K562 (cell line): Measurements from ENCODE around the gene CCDC27. TPM values are rescaled to one million over a fixed set of nuclear protein-coding genes. Genes with fewer than 3 reads are reported as not detected.

Experiments used
- ATAC-seq: fragments of 200-7000 bp; cut with Tn5 transposase; 3 replicates; pipeline ENCODE4 v1.9.1; 2020; ENCODE audit warnings: moderate library complexity
- BruUV-seq: library from RNA; stranded (reverse); fragments of 400-500 nt; replicated peaks from 2 replicates; lab custom pipeline; 2021; lab: Mats Ljungman, UMichigan
- CTCF ChIA-PET: fragments of 300-600 bp; formaldehyde crosslinking; extraction: SDS; loops from one replicate; lab custom pipeline; 2021; ENCODE audit warnings: low intra/inter-chr PET ratio; lab: Yijun Ruan, JAX
- POLR2A ChIA-PET: fragments of 300-600, 350-650 bp; sonication (Branson Sonifier 250); formaldehyde crosslinking; extraction: SDS; loops from one replicate; lab custom pipeline; 2021; ENCODE audit warnings: antibody characterized with exemption, inconsistent platforms; lab: Yijun Ruan, JAX
- DNase-seq, 4 experiments: peaks; one replicate each; pipeline versions ENCODE4 v3.0.0 to v3.0.0-alpha.2; 2011 to 2018; ENCODE audit warnings: low spot score in 3 of 4, mixed read lengths in 3 of 4; ENCODE audit errors: extremely low read depth in 1 of 4
- FAIRE-seq: peaks from 2 replicates; lab custom pipeline; 2011; peaks lifted over from hg19 to GRCh38; lab: Jason Lieb, UNC
- H2AFZ ChIP-seq: 2 replicates; pipeline ENCODE4 v1.6.0; 2011; ENCODE audit warnings: low read depth, low read length, control low read depth, inconsistent platforms
- H3K27ac ChIP-seq: fragments of 200-600 bp; 3 replicates; pipeline ENCODE4 v1.8.0; 2011; ENCODE audit warnings: low read depth, mild to moderate bottlenecking, control low read depth, inconsistent platforms, low read length, moderate library complexity, mixed read lengths; ENCODE audit errors: extremely low read depth
- H3K27me3 ChIP-seq, 2 experiments: fragments of 300-600 bp in 1 of 2; 2 replicates in 1 of 2; 3 replicates in 1 of 2; pipeline versions ENCODE4 v1.6.0 to v1.8.0; 2011; ENCODE audit warnings: inconsistent platforms in 2 of 2, low read length in 2 of 2, mild to moderate bottlenecking in 1 of 2, mixed read lengths in 1 of 2, moderate library complexity in 1 of 2; ENCODE audit not compliant: control insufficient read depth in 2 of 2, insufficient read depth in 2 of 2
- H3K36me3 ChIP-seq: fragments of 300-600 bp; 3 replicates; pipeline ENCODE4 v1.8.0; 2011; ENCODE audit warnings: mild to moderate bottlenecking, low read length, inconsistent platforms; ENCODE audit not compliant: control insufficient read depth, insufficient read depth
- H3K4me1 ChIP-seq, 2 experiments: fragments of 200-600 bp in 1 of 2; replicated peaks in 1 of 2; 2 replicates in 1 of 2; 3 replicates in 1 of 2; pipeline versions ENCODE4 v1.5.1 to v1.8.0; 2011; ENCODE audit warnings: inconsistent platforms in 2 of 2, low read length in 2 of 2, mild to moderate bottlenecking in 1 of 2, mixed read lengths in 1 of 2, moderate library complexity in 1 of 2; ENCODE audit not compliant: control insufficient read depth in 2 of 2, insufficient read depth in 2 of 2
- H3K4me2 ChIP-seq: 2 replicates; pipeline ENCODE4 v1.6.1; 2011; ENCODE audit warnings: low read length, control low read depth, inconsistent platforms, mixed read lengths; ENCODE audit not compliant: insufficient read depth
- H3K4me3 ChIP-seq: fragments of 200-600 bp; sonication (generic), shearing (Covaris generic); 2 replicates; pipeline ENCODE4 v1.5.1; 2016; ENCODE audit warnings: control low read depth, inconsistent platforms
- H3K79me2 ChIP-seq: fragments of 200-600 bp; 3 replicates; pipeline ENCODE4 v1.8.0; 2011; ENCODE audit warnings: low read length, inconsistent platforms; ENCODE audit not compliant: control insufficient read depth, insufficient read depth
- H3K9ac ChIP-seq, 2 experiments: 2 replicates each; pipeline versions ENCODE4 v1.6.0 to v1.6.1; 2011; ENCODE audit warnings: low read depth in 2 of 2, low read length in 2 of 2, control low read depth in 1 of 2, inconsistent platforms in 1 of 2, mild to moderate bottlenecking in 1 of 2, mixed read lengths in 1 of 2; ENCODE audit not compliant: insufficient read depth in 1 of 2
- H3K9me1 ChIP-seq: one replicate; pipeline ENCODE4 v1.6.0; 2011; ENCODE audit warnings: inconsistent platforms, mild to moderate bottlenecking, low read length, moderate library complexity; ENCODE audit not compliant: control insufficient read depth, insufficient read depth
- H3K9me3 ChIP-seq: replicated peaks from 2 replicates; pipeline ENCODE4 v1.5.1; 2011; ENCODE audit warnings: low read depth, low read length, inconsistent platforms; ENCODE audit not compliant: control insufficient read depth, insufficient read depth
- H4K20me1 ChIP-seq: replicated peaks from 2 replicates; pipeline ENCODE4 v1.6.1; 2011; ENCODE audit warnings: low read length, inconsistent platforms, mixed read lengths; ENCODE audit not compliant: control insufficient read depth, insufficient read depth
- MCM7 ChIP-seq, 2 experiments: fragments of 450-650 bp; IDR thresholded peaks; 2 replicates each; pipeline ENCODE4 v1.6.1; 2016 to 2018
- NCOA6 ChIP-seq: fragments of 450-650 bp; IDR thresholded peaks from 2 replicates; pipeline ENCODE4 v1.6.1; 2017; ENCODE audit warnings: mild to moderate bottlenecking
- NEUROD1 ChIP-seq: fragments of 150-350 bp; IDR thresholded peaks from 2 replicates; pipeline ENCODE4 v1.6.1; 2014; ENCODE audit warnings: borderline replicate concordance, low read length, low read depth; ENCODE audit not compliant: partially characterized antibody
- SNAPC5 ChIP-seq: fragments of 250-450 bp; sonication (Bioruptor Pico); IDR thresholded peaks from 2 replicates; pipeline ENCODE4 v1.8.0; 2021; ENCODE audit warnings: moderate library complexity, mild to moderate bottlenecking, inconsistent platforms
- ZFP91 ChIP-seq: sonication (generic); formaldehyde crosslinking; IDR thresholded peaks from 2 replicates; pipeline ENCODE4 v1.8.0; 2022; ENCODE audit warnings: mild to moderate bottlenecking, missing genetic modification reagents
- ZNF324 ChIP-seq: fragments of 250-450 bp; sonication (Bioruptor Pico); IDR thresholded peaks from 2 replicates; pipeline ENCODE4 v1.4.0; 2020; ENCODE audit warnings: mild to moderate bottlenecking
- WGBS: fragments of 100-300 bp; shearing (Covaris generic); methylation state at CpG from one replicate; pipeline ENCODE4 v1.1.6; 2016; ENCODE audit warnings: low coverage, mixed read lengths; ENCODE audit not compliant: insufficient coverage; ENCODE audit errors: missing lambda C conversion rate; 5-methylcytosine and 5-hydroxymethylcytosine counted together
- in situ Hi-C: fragments of 300-500 bp; cut with MboI; formaldehyde crosslinking; loops from 4 replicates; pipeline ENCODE4 v1.15.0; 2018; ENCODE audit warnings: inconsistent platforms, mixed read lengths
- intact Hi-C: fragments of 100-400 bp; cut with micrococcal nuclease; formaldehyde crosslinking; loops from 2 replicates; pipeline ENCODE4 v1.14.2; 2022
- polyA plus RNA-seq, 8 experiments: library from polyadenylated mRNA; depleted of rRNA in 4 of 8; stranded (reverse) in 5 of 8; unstranded in 3 of 8; fragments of >200 nt; fragmentation: Nextera tagmentation in 2 of 8; fragmentation: Illumina TruSeq in 1 of 8; extraction: Ambion mirVana in 2 of 8; extraction: Trizol in 1 of 8; gene quantifications; 2 replicates each; pipeline versions ENCODE4 v1.2.1 to v1.2.3, GENCODE V29; 2011 to 2014; ENCODE audit warnings: inconsistent platforms in 1 of 8, missing spikeins in 1 of 8
- total RNA-seq, 7 experiments: library from RNA; depleted of rRNA in 6 of 7; stranded (reverse); fragments of >200 nt in 6 of 7; fragmentation: Illumina TruSeq in 2 of 7; extraction: Trizol in 2 of 7; gene quantifications; 2 replicates each; pipeline versions ENCODE4 v1.2.1 to v1.2.3, GENCODE V29; 2011 to 2021; ENCODE audit warnings: low replicate concordance in 1 of 7

The CCDC27 gene
- total and polyA plus RNA-seq, 9 of the 15 experiments (the other 6 are each of a cell fraction or from before 2014, with no cell fraction given): 0.01 to 0.04 TPM; not detected in 7

GRCh38 chr1:3710251-3710650 lies 42.0 kb upstream of the CCDC27 start:
- Histone ChIP-seq H3K4me2 (no peak overlapping the region), H4K20me1 (peaks cover 70% of the 10 kb centered on the region), H3K79me2 (no peaks in the 10 kb centered on the region), H3K4me3 (no peak overlapping the region), H3K27ac (no peak overlapping the region), H3K36me3 (no peaks in the 10 kb centered on the region), H3K9me3 (no peaks in the 10 kb centered on the region), H3K27me3 (peaks cover 48 to 98% of the 10 kb centered on the region in 2 experiments), H2AFZ (no peak overlapping the region), H3K9ac (no peak overlapping the region), H3K4me1 (peaks cover 0 to 50% of the 10 kb centered on the region in 2 experiments; a peak in 2 of 5 replicates), H3K9me1 (no peaks in the 10 kb centered on the region)
- FAIRE-seq (no peak), DNase-seq (no peak), ATAC-seq (no peak)
- no peak for TF ChIP-seq ZNF324
- TF ChIP-seq MCM7 (IDR thresholded peaks at IDR 0.05): no peak
- no TSS peak for BruUV-seq
- POLR2A ChIA-PET: interaction anchor here (0.9 to 1.0 kb wide), 2 partner anchors 7 to 197 kb away, joined by 3 read pairs; no protein-coding TSS in a partner anchor
- CTCF ChIA-PET: no interaction called here
- 0% methylated on average over 15 of the region's 15 CpGs for WGBS
- in situ Hi-C loops (no loop called here), intact Hi-C loops (no loop called here)

- H3K4me1 ChIP-seq: peaks cover 0 to 52% of the 10 kb centered on the region in 2 experiments; a peak in 2 of 5 replicates
- H4K20me1 ChIP-seq: peaks cover 69% of the 10 kb centered on the region
- FAIRE-seq (no peak), ATAC-seq (no peak), DNase-seq (no peak)
- in situ Hi-C loops: no loop called here
- ChIA-PET CTCF (no interaction called here), POLR2A (interaction anchor here (1.0 kb wide), 2 partner anchors 8 to 9 kb away, joined by 3 read pairs; no protein-coding TSS in a partner anchor)
- WGBS: 4% methylated on average over 11 of the region's 11 CpGs
- H3K9me1 ChIP-seq: no peaks in the 10 kb centered on the region
- H3K9me3 ChIP-seq: no peaks in the 10 kb centered on the region
- BruUV-seq: no TSS peak
- H3K36me3 ChIP-seq: no peaks in the 10 kb centered on the region
- no peak overlapping the region for H2AFZ ChIP-seq
- no peak overlapping the region for H3K27ac ChIP-seq
- H3K4me3 ChIP-seq: no peak overlapping the region
- H3K27me3 ChIP-seq: peaks cover 40 to 100% of the 10 kb centered on the region in 2 experiments
- peak overlapping the region in 1 of 2 experiments; percentile 45; a peak in 1 of 4 replicates for H3K9ac ChIP-seq
- intact Hi-C loops: no loop called here
- no peak for TF ChIP-seq SNAPC5
- TF ChIP-seq NEUROD1: no peak
- TF ChIP-seq NCOA6: no peak
- no peak for TF ChIP-seq ZFP91 (CRISPR knock-in tag)
- H3K4me2 ChIP-seq: no peak overlapping the region
- no peaks in the 10 kb centered on the region for H3K79me2 ChIP-seq
Measured at GRCh38 chr1:3711381-3711779, 40.9 kb upstream of the CCDC27 start.
